Lung (tissue), 12 donors: ENCODE results near the gene FOXP1. TPM values are rescaled to one million over a fixed set of nuclear protein-coding genes. Genes with fewer than 3 reads are reported as not detected.

Experiments used
- ATAC-seq: fragments of 200-7000 bp; cut with Tn5 transposase; one replicate; pipeline ENCODE4 v1.9.1; 2020; ENCODE audit warnings: moderate number of reproducible peaks; ENCODE audit not compliant: insufficient read depth, low FRiP score
- DNase-seq, 3 donors: peaks; one replicate each; pipeline ENCODE4 v3.0.0-alpha.2; 2013 to 2017
- H3K27ac ChIP-seq, 2 donors: one replicate each; pipeline ENCODE4 v1.5.1; 2013; ENCODE audit warnings: mild to moderate bottlenecking in 2 of 2, moderate library complexity in 2 of 2, control low read depth in 1 of 2, inconsistent platforms in 1 of 2, low read depth in 1 of 2, low read length in 1 of 2
- H3K27me3 ChIP-seq, 3 donors: one replicate each; pipeline ENCODE4 v1.5.1; 2013; ENCODE audit warnings: low read length in 2 of 3; ENCODE audit not compliant: control insufficient read depth in 3 of 3, insufficient read depth in 3 of 3
- H3K36me3 ChIP-seq, 4 donors: one replicate each; pipeline ENCODE4 v1.5.1; 2013; ENCODE audit warnings: low read length in 4 of 4, mild to moderate bottlenecking in 1 of 4, moderate library complexity in 1 of 4; ENCODE audit not compliant: control insufficient read depth in 4 of 4, insufficient read depth in 4 of 4
- H3K4me1 ChIP-seq, 5 donors: one replicate each; pipeline ENCODE4 v1.5.1; 2013; ENCODE audit warnings: low read length in 5 of 5, mild to moderate bottlenecking in 2 of 5, moderate library complexity in 1 of 5; ENCODE audit not compliant: control insufficient read depth in 5 of 5, insufficient read depth in 5 of 5
- H3K4me3 ChIP-seq: one replicate; pipeline ENCODE4 v1.5.1; 2013; ENCODE audit warnings: mild to moderate bottlenecking, control low read depth, moderate library complexity
- H3K9ac ChIP-seq, 2 donors: one replicate each; pipeline ENCODE4 v1.5.1; 2013; ENCODE audit warnings: low read length in 2 of 2, control low read depth in 1 of 2; ENCODE audit not compliant: insufficient read depth in 1 of 2
- H3K9me3 ChIP-seq, 4 donors: one replicate each; pipeline ENCODE4 v1.5.1; 2013; ENCODE audit warnings: low read length in 3 of 4, mild to moderate bottlenecking in 1 of 4, moderate library complexity in 1 of 4; ENCODE audit not compliant: control insufficient read depth in 4 of 4, insufficient read depth in 3 of 4
- CTCF ChIP-seq: IDR thresholded peaks from 2 replicates; pipeline ENCODE4 v1.5.1; 2012; ENCODE audit warnings: mild to moderate bottlenecking; ENCODE audit errors: control extremely low read depth, extremely low read depth
- WGBS, 2 donors: extraction: QIAGEN DNeasy Blood & Tissue Kit; methylation state at CpG; one replicate each; pipeline ENCODE4 v1.1.7; 2013; 5-methylcytosine and 5-hydroxymethylcytosine counted together
- polyA plus RNA-seq, 2 donors: library from polyadenylated mRNA; stranded (reverse); fragments of 200-250 nt; gene quantifications; one replicate each; pipeline ENCODE4 v1.2.1, GENCODE V29; 2013
- total RNA-seq, 2 donors: library from RNA; depleted of rRNA in 1 of 2; stranded (reverse); fragments of >200 nt in 1 of 2; gene quantifications; one replicate each; pipeline ENCODE4 v1.2.1, GENCODE V29; 2014 to 2021
- donor health status: control.
- donor health status: control.
- donor health status: Bipolar disorder and iron deficiency.
- donor health status: healthy.
- donor health status: DM: yes; HTN: yes; CAD: no.

Gene FOXP1
- total and polyA plus RNA-seq, 4 donors: 13.8 to 287 (median 73.9) TPM

- Histone ChIP-seq H3K4me1 (peaks cover 0 to 19% (median 7%) of the 10 kb centered on the region in 5 donors), H3K4me3 (no peak overlapping the region), H3K27ac (no peak overlapping the region), H3K9me3 (no peaks in the 10 kb centered on the region), H3K27me3 (no peaks in the 10 kb centered on the region), H3K9ac (no peak overlapping the region), H3K36me3 (no peaks in the 10 kb centered on the region)
- no peak for TF ChIP-seq CTCF
- WGBS, 2 donors: 96 to 97% methylated on average over 5 of the region's 5 CpGs
- DNase-seq: no peak
- ATAC-seq: no peak
Observed at GRCh38 chr3:71299160-71299559, 284.4 kb downstream of the FOXP1 start.

- Histone ChIP-seq H3K4me3 (no peak overlapping the region), H3K27ac (no peak overlapping the region), H3K9ac (no peak overlapping the region), H3K4me1 (peaks cover 0 to 5% (median 0%) of the 10 kb centered on the region in 5 donors), H3K9me3 (no peaks in the 10 kb centered on the region), H3K36me3 (no peaks in the 10 kb centered on the region), H3K27me3 (no peaks in the 10 kb centered on the region)
- ATAC-seq (no peak), DNase-seq (no peak)
- 86 to 92% methylated on average over 7 of the region's 7 CpGs for WGBS, 2 donors
- no peak for TF ChIP-seq CTCF
Observed at GRCh38 chr3:71294919-71295318, 288.6 kb downstream of the FOXP1 start.

GRCh38 chr3:71290301-71290700 lies 293.2 kb downstream of the FOXP1 start:
- H3K4me3 ChIP-seq: no peak overlapping the region
- H3K4me1 ChIP-seq: peaks cover 0 to 5% (median 0%) of the 10 kb centered on the region in 5 donors
- no peak overlapping the region for H3K9ac ChIP-seq
- H3K27me3 ChIP-seq: no peaks in the 10 kb centered on the region
- no peak overlapping the region for H3K27ac ChIP-seq
- 95 to 98% methylated on average over 2 of the region's 2 CpGs for WGBS, 2 donors
- TF ChIP-seq CTCF: no peak
- no peaks in the 10 kb centered on the region for H3K36me3 ChIP-seq
- no peak for ATAC-seq
- no peaks in the 10 kb centered on the region for H3K9me3 ChIP-seq
- no peak for DNase-seq

- peaks cover 0 to 5% (median 0%) of the 10 kb centered on the region in 5 donors for H3K4me1 ChIP-seq
- no peak overlapping the region for H3K27ac ChIP-seq
- DNase-seq: no peak
- no peak for ATAC-seq
- H3K27me3 ChIP-seq: no peaks in the 10 kb centered on the region
- H3K4me3 ChIP-seq: no peak overlapping the region
- no peak overlapping the region for H3K9ac ChIP-seq
- WGBS, 2 donors: 93% methylated on average over 4 of the region's 4 CpGs
- H3K36me3 ChIP-seq: no peaks in the 10 kb centered on the region
- no peaks in the 10 kb centered on the region for H3K9me3 ChIP-seq
- TF ChIP-seq CTCF: no peak
Observed at GRCh38 chr3:71288269-71288930, 295.1 kb downstream of the FOXP1 start.
